ENCODE data around the gene FAAP100. TPM values are rescaled to one million over a fixed set of nuclear protein-coding genes. Genes with fewer than 3 reads are reported as not detected.

The FAAP100 gene
- total RNA-seq, 1 experiment from 2014 or later, result 54.7 TPM

DNA sequence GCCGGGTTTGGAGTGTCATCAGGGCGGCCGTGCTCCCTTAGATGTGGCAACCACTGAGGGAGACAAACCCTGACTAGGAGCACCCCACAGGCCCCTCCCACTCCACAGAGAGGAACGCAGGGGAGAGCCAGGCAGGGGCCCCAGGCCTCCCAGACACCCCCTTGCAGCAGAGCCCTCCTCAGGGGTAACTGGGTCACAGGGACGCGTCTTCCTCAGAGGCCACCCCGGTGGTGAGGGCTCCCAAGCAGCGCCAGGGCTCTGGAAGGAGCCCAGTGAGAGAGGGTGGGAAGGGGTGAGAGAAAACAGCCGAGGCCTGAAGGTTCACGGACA is 12.6 kb downstream of the FAAP100 start:
- peaks cover 19% of the 10 kb centered on the region for H3K27me3 Mint-ChIP-seq (ENCODE audit: low read depth)
- ATAC-seq (no peak), DNase-seq (ENCODE audit: low spot score) (no peak)
- no peaks in the 10 kb centered on the region for H3K36me3 Mint-ChIP-seq
- no peak overlapping the region for H3K27ac Mint-ChIP-seq
- CTCF ChIA-PET, result interaction anchor here (1.0 kb wide), 1 partner anchor 12 kb away, joined by 4 read pairs; the partner anchor contains the start of gene FAAP100
- no peak overlapping the region for H3K4me3 Mint-ChIP-seq
- POLR2A ChIA-PET, result interaction anchor here (3.0 kb wide), 1 partner anchor 21 kb away, joined by 9 read pairs; no protein-coding TSS in a partner anchor
- H3K4me1 Mint-ChIP-seq, result no peaks in the 10 kb centered on the region
- H3K9me3 Mint-ChIP-seq, result no peaks in the 10 kb centered on the region
- no peak for TF ChIP-seq ELF4 (CRISPR knock-in tag; IDR thresholded peaks at IDR 0.05; ENCODE audit: low read depth)
- no peak for TF ChIP-seq ZNF317 (CRISPR knock-in tag; IDR thresholded peaks at IDR 0.05; ENCODE audit: borderline replicate concordance, low read depth)
- TF ChIP-seq ATF1 (CRISPR knock-in tag; IDR thresholded peaks at IDR 0.05), result no peak
- no peak for TF ChIP-seq NFYB (CRISPR knock-in tag; conservative IDR thresholded peaks at IDR 0.05; ENCODE audit: low read depth)
- TF ChIP-seq, protein P1, sequence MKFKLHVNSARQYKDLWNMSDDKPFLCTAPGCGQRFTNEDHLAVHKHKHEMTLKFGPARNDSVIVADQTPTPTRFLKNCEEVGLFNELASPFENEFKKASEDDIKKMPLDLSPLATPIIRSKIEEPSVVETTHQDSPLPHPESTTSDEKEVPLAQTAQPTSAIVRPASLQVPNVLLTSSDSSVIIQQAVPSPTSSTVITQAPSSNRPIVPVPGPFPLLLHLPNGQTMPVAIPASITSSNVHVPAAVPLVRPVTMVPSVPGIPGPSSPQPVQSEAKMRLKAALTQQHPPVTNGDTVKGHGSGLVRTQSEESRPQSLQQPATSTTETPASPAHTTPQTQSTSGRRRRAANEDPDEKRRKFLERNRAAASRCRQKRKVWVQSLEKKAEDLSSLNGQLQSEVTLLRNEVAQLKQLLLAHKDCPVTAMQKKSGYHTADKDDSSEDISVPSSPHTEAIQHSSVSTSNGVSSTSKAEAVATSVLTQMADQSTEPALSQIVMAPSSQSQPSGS (CRISPR knock-in tag; IDR thresholded peaks at IDR 0.05; ENCODE audit: borderline replicate concordance, low read depth), result no peak
- TF ChIP-seq FOXP1 (CRISPR knock-in tag; IDR thresholded peaks at IDR 0.05; ENCODE audit: borderline replicate concordance), result no peak
- TF ChIP-seq, protein P2, sequence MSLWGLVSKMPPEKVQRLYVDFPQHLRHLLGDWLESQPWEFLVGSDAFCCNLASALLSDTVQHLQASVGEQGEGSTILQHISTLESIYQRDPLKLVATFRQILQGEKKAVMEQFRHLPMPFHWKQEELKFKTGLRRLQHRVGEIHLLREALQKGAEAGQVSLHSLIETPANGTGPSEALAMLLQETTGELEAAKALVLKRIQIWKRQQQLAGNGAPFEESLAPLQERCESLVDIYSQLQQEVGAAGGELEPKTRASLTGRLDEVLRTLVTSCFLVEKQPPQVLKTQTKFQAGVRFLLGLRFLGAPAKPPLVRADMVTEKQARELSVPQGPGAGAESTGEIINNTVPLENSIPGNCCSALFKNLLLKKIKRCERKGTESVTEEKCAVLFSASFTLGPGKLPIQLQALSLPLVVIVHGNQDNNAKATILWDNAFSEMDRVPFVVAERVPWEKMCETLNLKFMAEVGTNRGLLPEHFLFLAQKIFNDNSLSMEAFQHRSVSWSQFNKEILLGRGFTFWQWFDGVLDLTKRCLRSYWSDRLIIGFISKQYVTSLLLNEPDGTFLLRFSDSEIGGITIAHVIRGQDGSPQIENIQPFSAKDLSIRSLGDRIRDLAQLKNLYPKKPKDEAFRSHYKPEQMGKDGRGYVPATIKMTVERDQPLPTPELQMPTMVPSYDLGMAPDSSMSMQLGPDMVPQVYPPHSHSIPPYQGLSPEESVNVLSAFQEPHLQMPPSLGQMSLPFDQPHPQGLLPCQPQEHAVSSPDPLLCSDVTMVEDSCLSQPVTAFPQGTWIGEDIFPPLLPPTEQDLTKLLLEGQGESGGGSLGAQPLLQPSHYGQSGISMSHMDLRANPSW (CRISPR knock-in tag; conservative IDR thresholded peaks at IDR 0.05; ENCODE audit: low read depth), result no peak
- TF ChIP-seq, protein P3, sequence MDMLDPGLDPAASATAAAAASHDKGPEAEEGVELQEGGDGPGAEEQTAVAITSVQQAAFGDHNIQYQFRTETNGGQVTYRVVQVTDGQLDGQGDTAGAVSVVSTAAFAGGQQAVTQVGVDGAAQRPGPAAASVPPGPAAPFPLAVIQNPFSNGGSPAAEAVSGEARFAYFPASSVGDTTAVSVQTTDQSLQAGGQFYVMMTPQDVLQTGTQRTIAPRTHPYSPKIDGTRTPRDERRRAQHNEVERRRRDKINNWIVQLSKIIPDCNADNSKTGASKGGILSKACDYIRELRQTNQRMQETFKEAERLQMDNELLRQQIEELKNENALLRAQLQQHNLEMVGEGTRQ (CRISPR knock-in tag; IDR thresholded peaks at IDR 0.05), result no peak
- TF ChIP-seq EMX1 (CRISPR knock-in tag; IDR thresholded peaks at IDR 0.05), result no peak
- no peak for TF ChIP-seq OVOL2 (CRISPR knock-in tag; IDR thresholded peaks at IDR 0.05; ENCODE audit: borderline replicate concordance)
- TF ChIP-seq, protein P4, sequence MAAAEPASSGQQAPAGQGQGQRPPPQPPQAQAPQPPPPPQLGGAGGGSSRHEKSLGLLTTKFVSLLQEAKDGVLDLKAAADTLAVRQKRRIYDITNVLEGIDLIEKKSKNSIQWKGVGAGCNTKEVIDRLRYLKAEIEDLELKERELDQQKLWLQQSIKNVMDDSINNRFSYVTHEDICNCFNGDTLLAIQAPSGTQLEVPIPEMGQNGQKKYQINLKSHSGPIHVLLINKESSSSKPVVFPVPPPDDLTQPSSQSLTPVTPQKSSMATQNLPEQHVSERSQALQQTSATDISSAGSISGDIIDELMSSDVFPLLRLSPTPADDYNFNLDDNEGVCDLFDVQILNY (CRISPR knock-in tag; IDR thresholded peaks at IDR 0.05), result no peak
- TF ChIP-seq, protein P5, sequence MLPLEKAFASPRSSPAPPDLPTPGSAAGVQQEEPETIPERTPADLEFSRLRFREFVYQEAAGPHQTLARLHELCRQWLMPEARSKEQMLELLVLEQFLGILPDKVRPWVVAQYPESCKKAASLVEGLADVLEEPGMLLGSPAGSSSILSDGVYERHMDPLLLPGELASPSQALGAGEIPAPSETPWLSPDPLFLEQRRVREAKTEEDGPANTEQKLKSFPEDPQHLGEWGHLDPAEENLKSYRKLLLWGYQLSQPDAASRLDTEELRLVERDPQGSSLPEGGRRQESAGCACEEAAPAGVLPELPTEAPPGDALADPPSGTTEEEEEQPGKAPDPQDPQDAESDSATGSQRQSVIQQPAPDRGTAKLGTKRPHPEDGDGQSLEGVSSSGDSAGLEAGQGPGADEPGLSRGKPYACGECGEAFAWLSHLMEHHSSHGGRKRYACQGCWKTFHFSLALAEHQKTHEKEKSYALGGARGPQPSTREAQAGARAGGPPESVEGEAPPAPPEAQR (CRISPR knock-in tag; IDR thresholded peaks at IDR 0.05), result no peak

DNA sequence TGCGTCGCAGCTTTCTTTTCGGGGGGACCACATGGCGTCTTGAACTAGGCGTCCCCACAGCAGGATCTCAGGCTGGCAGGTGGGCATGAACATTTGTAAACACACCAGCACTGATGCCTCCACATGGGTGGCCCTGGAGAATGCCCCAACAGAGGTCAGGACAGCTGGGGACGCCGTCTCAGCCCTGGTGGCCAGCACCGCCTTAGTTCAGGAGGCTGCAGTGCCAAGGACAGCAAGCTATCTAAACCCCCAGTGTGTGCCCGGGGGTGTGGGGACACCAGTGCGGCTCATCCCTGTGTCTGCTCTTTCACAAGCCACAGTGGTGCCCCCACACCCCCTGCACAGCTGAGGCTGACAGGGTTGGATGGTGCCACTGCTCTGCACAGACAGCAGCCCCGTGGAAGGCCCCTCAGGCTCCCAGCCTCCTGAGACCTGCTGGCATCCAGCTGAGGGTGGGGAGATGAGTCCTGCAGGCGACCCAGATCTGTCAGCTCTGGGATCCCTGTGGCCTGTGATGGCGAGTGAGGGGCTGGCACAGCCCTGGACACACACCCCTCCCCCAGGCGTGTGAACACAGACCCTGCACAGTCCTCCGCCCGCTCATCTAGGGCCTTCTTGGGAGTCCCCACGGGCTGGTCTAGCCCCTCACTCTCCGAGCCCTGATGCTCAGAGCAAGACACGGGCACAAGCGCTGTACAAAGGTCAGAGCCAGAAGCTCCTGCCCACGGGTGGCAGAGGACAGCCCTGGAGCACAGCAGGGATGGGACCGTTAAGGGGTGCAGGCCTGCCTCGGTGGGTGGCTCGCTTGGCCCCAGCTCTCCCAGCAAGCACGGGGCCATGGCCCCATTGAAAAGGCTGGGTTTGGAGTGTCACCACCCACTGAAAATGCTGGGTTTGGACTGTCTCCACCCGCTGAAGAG is 13.2 kb downstream of the FAAP100 start:
- H3K9me3 Mint-ChIP-seq, result no peaks in the 10 kb centered on the region
- H3K36me3 Mint-ChIP-seq, result no peaks in the 10 kb centered on the region
- ChIA-PET CTCF (interaction anchor here (1.0 to 3.3 kb wide), 8 partner anchors 12 to 169 kb away, joined by 3 to 31 read pairs (median 8); partner anchors contain the start of genes BAHCC1 and FAAP100), POLR2A (interaction anchor here (1.6 to 3.0 kb wide), 2 partner anchors 12 to 20 kb away, joined by 4 to 9 read pairs; no protein-coding TSS in a partner anchor)
- ATAC-seq (no peak), DNase-seq (ENCODE audit: low spot score) (no peak)
- H3K4me3 Mint-ChIP-seq, result no peak overlapping the region
- H3K27ac Mint-ChIP-seq, result no peak overlapping the region
- H3K27me3 Mint-ChIP-seq (ENCODE audit: low read depth), result peaks cover 23% of the 10 kb centered on the region
- no peaks in the 10 kb centered on the region for H3K4me1 Mint-ChIP-seq
- TF ChIP-seq, protein P6, sequence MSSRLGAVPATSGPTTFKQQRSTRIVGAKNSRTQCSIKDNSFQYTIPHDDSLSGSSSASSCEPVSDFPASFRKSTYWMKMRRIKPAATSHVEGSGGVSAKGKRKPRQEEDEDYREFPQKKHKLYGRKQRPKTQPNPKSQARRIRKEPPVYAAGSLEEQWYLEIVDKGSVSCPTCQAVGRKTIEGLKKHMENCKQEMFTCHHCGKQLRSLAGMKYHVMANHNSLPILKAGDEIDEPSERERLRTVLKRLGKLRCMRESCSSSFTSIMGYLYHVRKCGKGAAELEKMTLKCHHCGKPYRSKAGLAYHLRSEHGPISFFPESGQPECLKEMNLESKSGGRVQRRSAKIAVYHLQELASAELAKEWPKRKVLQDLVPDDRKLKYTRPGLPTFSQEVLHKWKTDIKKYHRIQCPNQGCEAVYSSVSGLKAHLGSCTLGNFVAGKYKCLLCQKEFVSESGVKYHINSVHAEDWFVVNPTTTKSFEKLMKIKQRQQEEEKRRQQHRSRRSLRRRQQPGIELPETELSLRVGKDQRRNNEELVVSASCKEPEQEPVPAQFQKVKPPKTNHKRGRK (CRISPR knock-in tag; IDR thresholded peaks at IDR 0.05; ENCODE audit: borderline replicate concordance), result no peak
- no peak for TF ChIP-seq ZNF416 (CRISPR knock-in tag; IDR thresholded peaks at IDR 0.05)
- TF ChIP-seq, protein P7, sequence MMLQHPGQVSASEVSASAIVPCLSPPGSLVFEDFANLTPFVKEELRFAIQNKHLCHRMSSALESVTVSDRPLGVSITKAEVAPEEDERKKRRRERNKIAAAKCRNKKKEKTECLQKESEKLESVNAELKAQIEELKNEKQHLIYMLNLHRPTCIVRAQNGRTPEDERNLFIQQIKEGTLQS (CRISPR knock-in tag; conservative IDR thresholded peaks at IDR 0.05), result no peak
- no peak for TF ChIP-seq GRHL2 (CRISPR knock-in tag; IDR thresholded peaks at IDR 0.05; ENCODE audit: insufficient replicate concordance, severe bottlenecking)
- no peak for TF ChIP-seq MXD4 (CRISPR knock-in tag; IDR thresholded peaks at IDR 0.05; ENCODE audit: borderline replicate concordance)
- TF ChIP-seq, protein P8, sequence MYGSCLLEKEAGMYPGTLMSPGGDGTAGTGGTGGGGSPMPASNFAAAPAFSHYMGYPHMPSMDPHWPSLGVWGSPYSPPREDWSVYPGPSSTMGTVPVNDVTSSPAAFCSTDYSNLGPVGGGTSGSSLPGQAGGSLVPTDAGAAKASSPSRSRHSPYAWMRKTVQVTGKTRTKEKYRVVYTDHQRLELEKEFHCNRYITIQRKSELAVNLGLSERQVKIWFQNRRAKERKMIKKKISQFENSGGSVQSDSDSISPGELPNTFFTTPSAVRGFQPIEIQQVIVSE (CRISPR knock-in tag; IDR thresholded peaks at IDR 0.05; ENCODE audit: borderline replicate concordance), result no peak
